Activated naive CD4-positive, alpha-beta T cell treated with anti-CD3 and anti-CD28 coated beads, Interleukin-2, amount 10 ng/mL, durations not matched to agents 5 hours and 36 hours (primary cell): ENCODE data around the gene CAPRIN2. TPM values are rescaled to one million over a fixed set of nuclear protein-coding genes. Genes with fewer than 3 reads are reported as not detected.

Experiments
- total RNA-seq, 2 experiments: library from RNA; stranded (reverse); gene quantifications; one replicate each; pipeline ENCODE4 v1.2.3, GENCODE V29; 2021

Gene CAPRIN2, protein sequence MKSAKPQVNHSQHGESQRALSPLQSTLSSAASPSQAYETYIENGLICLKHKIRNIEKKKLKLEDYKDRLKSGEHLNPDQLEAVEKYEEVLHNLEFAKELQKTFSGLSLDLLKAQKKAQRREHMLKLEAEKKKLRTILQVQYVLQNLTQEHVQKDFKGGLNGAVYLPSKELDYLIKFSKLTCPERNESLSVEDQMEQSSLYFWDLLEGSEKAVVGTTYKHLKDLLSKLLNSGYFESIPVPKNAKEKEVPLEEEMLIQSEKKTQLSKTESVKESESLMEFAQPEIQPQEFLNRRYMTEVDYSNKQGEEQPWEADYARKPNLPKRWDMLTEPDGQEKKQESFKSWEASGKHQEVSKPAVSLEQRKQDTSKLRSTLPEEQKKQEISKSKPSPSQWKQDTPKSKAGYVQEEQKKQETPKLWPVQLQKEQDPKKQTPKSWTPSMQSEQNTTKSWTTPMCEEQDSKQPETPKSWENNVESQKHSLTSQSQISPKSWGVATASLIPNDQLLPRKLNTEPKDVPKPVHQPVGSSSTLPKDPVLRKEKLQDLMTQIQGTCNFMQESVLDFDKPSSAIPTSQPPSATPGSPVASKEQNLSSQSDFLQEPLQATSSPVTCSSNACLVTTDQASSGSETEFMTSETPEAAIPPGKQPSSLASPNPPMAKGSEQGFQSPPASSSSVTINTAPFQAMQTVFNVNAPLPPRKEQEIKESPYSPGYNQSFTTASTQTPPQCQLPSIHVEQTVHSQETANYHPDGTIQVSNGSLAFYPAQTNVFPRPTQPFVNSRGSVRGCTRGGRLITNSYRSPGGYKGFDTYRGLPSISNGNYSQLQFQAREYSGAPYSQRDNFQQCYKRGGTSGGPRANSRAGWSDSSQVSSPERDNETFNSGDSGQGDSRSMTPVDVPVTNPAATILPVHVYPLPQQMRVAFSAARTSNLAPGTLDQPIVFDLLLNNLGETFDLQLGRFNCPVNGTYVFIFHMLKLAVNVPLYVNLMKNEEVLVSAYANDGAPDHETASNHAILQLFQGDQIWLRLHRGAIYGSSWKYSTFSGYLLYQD
- total RNA-seq: 10 to 100 TPM; 12.5 to 17.2 TPM

DNA sequence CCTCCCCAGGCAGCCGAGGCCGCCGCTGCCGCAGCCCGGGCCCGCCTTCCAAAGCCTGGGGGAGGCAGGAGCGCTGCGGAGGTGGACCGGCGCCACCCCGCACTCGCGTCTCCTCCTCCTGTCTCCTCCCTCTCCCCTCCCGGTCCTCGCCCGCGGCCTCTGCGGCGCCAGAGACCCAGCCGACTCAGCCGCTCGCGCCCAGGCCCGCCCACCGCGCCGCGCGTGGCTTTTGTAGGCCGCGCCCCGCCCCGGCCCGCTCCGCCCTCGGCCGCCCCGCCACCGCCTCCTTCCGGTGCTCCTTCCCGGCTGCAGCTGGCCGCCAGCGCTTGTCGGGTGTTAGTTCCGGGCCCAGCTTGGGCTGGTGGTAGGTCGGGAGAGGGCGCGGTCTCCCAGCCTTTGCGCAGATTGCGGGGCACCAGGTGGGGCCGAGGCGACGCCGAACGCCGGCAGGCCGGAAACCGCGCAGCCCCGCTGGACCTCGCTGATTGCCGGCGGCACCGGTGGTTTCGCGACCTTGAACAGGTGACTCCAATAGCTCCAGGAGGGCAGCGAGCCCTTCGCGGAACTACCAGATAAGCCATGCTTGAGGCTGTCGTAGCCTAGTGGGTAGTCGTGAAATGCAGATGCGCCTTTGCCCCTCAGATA, at the start of gene CAPRIN2:
Gene CAPRIN2, minus strand, starts transcription at position 202 of the 645 bp plus-strand sequence. CDS start 1,431 bp downstream, outside the sequence.

GRCh38 chr12:30695199-30696102, 59.3 kb downstream of the CAPRIN2 start, which contains the start of gene IPO8:
TSS of gene IPO8 (minus strand) at chr12:30695869. CDS start at chr12:30695647, 222 bp downstream.

Other genes starting within 250 kb of the CAPRIN2 start
- 10 to 100 TPM; 50.9 to 54.4 TPM for gene IPO8, start 59.1 kb downstream of the CAPRIN2 start, total RNA-seq
- not detected for gene TSPAN11, start 171.8 kb upstream of the CAPRIN2 start, total RNA-seq